Naive thymus-derived CD4-positive, alpha-beta T cell (primary cell): ENCODE data around the gene EPB42. TPM values are rescaled to one million over a fixed set of nuclear protein-coding genes. Genes with fewer than 3 reads are reported as not detected.
A peak's percentile ranks its signal among the peaks of the same experiment; 100 is the strongest.

Experiments
- ATAC-seq: fragments of 150-1000 bp; cut with Tn5 transposase; 2 replicates; pipeline ENCODE4 v1.10.0; 2021; ENCODE audit warnings: mild to moderate bottlenecking, moderate library complexity
- CTCF ChIA-PET: fragments of 350-600 bp; sonication (Branson Sonifier 250); formaldehyde crosslinking; loops from one replicate; lab custom pipeline; 2021; ENCODE audit warnings: antibody characterized with exemption; lab: Charles Lee
- POLR2A ChIA-PET: fragments of 350-600 bp; sonication (Branson Sonifier 250); formaldehyde crosslinking; loops from one replicate; lab custom pipeline; 2021; ENCODE audit warnings: antibody characterized with exemption, inconsistent platforms; lab: Charles Lee
- DNase-seq, 9 donors: peaks; one replicate each; pipeline versions ENCODE4 v3.0.0 to v3.0.0-alpha.2; 2020 to 2022; ENCODE audit warnings: mixed read lengths in 1 of 9
- H3K27ac ChIP-seq: one replicate; pipeline ENCODE4 v1.7.0; 2013; ENCODE audit warnings: mild to moderate bottlenecking, low read depth, low read length, moderate library complexity
- H3K27me3 ChIP-seq, 2 donors: one replicate each; pipeline ENCODE4 v1.7.0; 2013; ENCODE audit warnings: low read length in 2 of 2, mild to moderate bottlenecking in 2 of 2, moderate library complexity in 2 of 2; ENCODE audit not compliant: control insufficient read depth in 2 of 2, insufficient read depth in 2 of 2
- H3K36me3 ChIP-seq, 3 experiments: 1 replicate in 2 of 3; 2 replicates in 1 of 3; pipeline ENCODE4 v1.7.0; 2013; ENCODE audit warnings: low read length in 3 of 3, mild to moderate bottlenecking in 3 of 3, moderate library complexity in 1 of 3; ENCODE audit not compliant: insufficient read depth in 3 of 3, control insufficient read depth in 2 of 3
- H3K4me1 ChIP-seq, 2 donors: one replicate each; pipeline ENCODE4 v1.7.0; 2013; ENCODE audit warnings: low read length in 2 of 2, mild to moderate bottlenecking in 2 of 2, moderate library complexity in 1 of 2; ENCODE audit not compliant: control insufficient read depth in 2 of 2, insufficient read depth in 2 of 2
- H3K4me3 ChIP-seq: 2 replicates; pipeline ENCODE4 v1.7.0; 2013; ENCODE audit warnings: mild to moderate bottlenecking, low read length
- H3K9me3 ChIP-seq, 3 experiments: 1 replicate in 2 of 3; 2 replicates in 1 of 3; pipeline ENCODE4 v1.7.0; 2013; ENCODE audit warnings: low read length in 3 of 3; ENCODE audit not compliant: control insufficient read depth in 2 of 3
- H3K27ac Mint-ChIP-seq, 9 donors: one replicate each; pipeline ENCODE4 v1.8.0; 2020 to 2022; ENCODE audit warnings: mixed read lengths in 9 of 9, mild to moderate bottlenecking in 8 of 9, moderate library complexity in 5 of 9, inconsistent platforms in 2 of 9
- H3K27me3 Mint-ChIP-seq, 5 donors: one replicate each; pipeline ENCODE4 v1.8.0; 2021 to 2022; ENCODE audit warnings: mixed read lengths in 5 of 5, mild to moderate bottlenecking in 1 of 5
- H3K36me3 Mint-ChIP-seq, 5 donors: one replicate each; pipeline ENCODE4 v1.8.0; 2020 to 2022; ENCODE audit warnings: mixed read lengths in 5 of 5, mild to moderate bottlenecking in 3 of 5, inconsistent platforms in 1 of 5
- H3K4me1 Mint-ChIP-seq, 7 donors: one replicate each; pipeline ENCODE4 v1.8.0; 2020 to 2022; ENCODE audit warnings: mixed read lengths in 7 of 7, mild to moderate bottlenecking in 3 of 7, inconsistent platforms in 1 of 7
- H3K4me3 Mint-ChIP-seq, 10 donors: one replicate each; pipeline ENCODE4 v1.8.0; 2020 to 2022; ENCODE audit warnings: mild to moderate bottlenecking in 10 of 10, mixed read lengths in 10 of 10, moderate library complexity in 6 of 10, inconsistent platforms in 2 of 10
- H3K9me3 Mint-ChIP-seq, 11 donors: one replicate each; pipeline ENCODE4 v1.8.0; 2020 to 2022; ENCODE audit warnings: mixed read lengths in 11 of 11, mild to moderate bottlenecking in 4 of 11, inconsistent platforms in 1 of 11, moderate library complexity in 1 of 11
- intact Hi-C, 2 donors: fragments of 100-400 bp; cut with micrococcal nuclease; formaldehyde crosslinking; loops; one replicate each; pipeline ENCODE4 v1.15.1; 2023
- polyA plus RNA-seq, 2 donors: library from polyadenylated mRNA; unstranded; fragments of 300-500 nt; fragmentation: Illumina TruSeq; gene quantifications; one replicate each; pipeline ENCODE4 v1.2.3, GENCODE V29; 2021
- total RNA-seq, 6 experiments: library from RNA in 5 of 6; stranded (reverse) in 5 of 6; gene quantifications; 1 replicate in 5 of 6; 2 replicates in 1 of 6; pipeline ENCODE4 v1.2.3 and lab custom pipeline; 2021 to 2026

The EPB42 gene
- total and polyA plus RNA-seq, 7 experiments from 2014 or later, result not detected

- H3K36me3 ChIP-seq, result no peaks in the 10 kb centered on the region
- H3K27ac ChIP-seq, result no peak overlapping the region
- intact Hi-C loops, result no loop called here
- H3K27ac Mint-ChIP-seq, result no peak overlapping the region
- no peak overlapping the region for H3K4me3 Mint-ChIP-seq
- H3K27me3 Mint-ChIP-seq, result peaks cover 0 to 22% (median 8%) of the 10 kb centered on the region in 5 donors
- no peaks in the 10 kb centered on the region for H3K4me1 ChIP-seq
- H3K9me3 ChIP-seq, result no peaks in the 10 kb centered on the region
- ATAC-seq (no peak), DNase-seq (no peak)
- no peaks in the 10 kb centered on the region for H3K27me3 ChIP-seq
- POLR2A ChIA-PET, result no interaction called here
- no peaks in the 10 kb centered on the region for H3K9me3 Mint-ChIP-seq
- H3K4me1 Mint-ChIP-seq, result peaks cover 0 to 22% (median 0%) of the 10 kb centered on the region in 7 donors
- peaks cover 0 to 1% (median 0%) of the 10 kb centered on the region in 5 donors for H3K36me3 Mint-ChIP-seq
- no peak overlapping the region for H3K4me3 ChIP-seq
- CTCF ChIA-PET, result interaction anchor here (0.6 to 1.4 kb wide), 3 partner anchors 12 to 381 kb away, joined by 3 to 4 read pairs (median 4); no protein-coding TSS in a partner anchor
These were observed 22.3 kb upstream of the EPB42 start for GRCh38 chr15:43243020-43243645.

- Mint-ChIP-seq H3K27me3 (peaks cover 0 to 28% (median 9%) of the 10 kb centered on the region in 5 donors), H3K4me1 (peaks cover 0 to 20% (median 0%) of the 10 kb centered on the region in 7 donors), H3K36me3 (peaks cover 0 to 1% (median 0%) of the 10 kb centered on the region in 5 donors), H3K27ac (no peak overlapping the region), H3K9me3 (no peaks in the 10 kb centered on the region), H3K4me3 (no peak overlapping the region)
- H3K36me3 ChIP-seq, result no peaks in the 10 kb centered on the region
- H3K4me3 ChIP-seq, result no peak overlapping the region
- no peaks in the 10 kb centered on the region for H3K4me1 ChIP-seq
- H3K27me3 ChIP-seq, result no peaks in the 10 kb centered on the region
- no peak overlapping the region for H3K27ac ChIP-seq
- ATAC-seq (no peak), DNase-seq (no peak)
- ChIA-PET POLR2A (no interaction called here), CTCF (interaction anchor here (0.6 to 1.3 kb wide), 2 partner anchors 13 to 381 kb away, joined by 3 to 4 read pairs; no protein-coding TSS in a partner anchor)
- no peaks in the 10 kb centered on the region for H3K9me3 ChIP-seq
- intact Hi-C loops, result no loop called here
These were observed 21.8 kb upstream of the EPB42 start for GRCh38 chr15:43242616-43243015.

GRCh38 chr15:43241100-43241499 is 20.3 kb upstream of the EPB42 start:
- H3K9me3 ChIP-seq, result no peaks in the 10 kb centered on the region
- intact Hi-C loops, result no loop called here
- CTCF ChIA-PET, result no interaction called here
- no peaks in the 10 kb centered on the region for H3K36me3 ChIP-seq
- DNase-seq (no peak), ATAC-seq (no peak)
- H3K4me1 ChIP-seq, result no peaks in the 10 kb centered on the region
- H3K27me3 ChIP-seq, result no peaks in the 10 kb centered on the region
- peaks cover 0 to 25% (median 9%) of the 10 kb centered on the region in 5 donors for H3K27me3 Mint-ChIP-seq
- H3K27ac Mint-ChIP-seq, result no peak overlapping the region
- no peak overlapping the region for H3K27ac ChIP-seq
- H3K4me1 Mint-ChIP-seq, result peaks cover 0 to 20% (median 0%) of the 10 kb centered on the region in 7 donors
- H3K4me3 Mint-ChIP-seq, result no peak overlapping the region
- no peaks in the 10 kb centered on the region for H3K9me3 Mint-ChIP-seq
- H3K4me3 ChIP-seq, result no peak overlapping the region
- POLR2A ChIA-PET, result no interaction called here
- no peaks in the 10 kb centered on the region for H3K36me3 Mint-ChIP-seq

- Histone ChIP-seq H3K4me3 (no peak overlapping the region), H3K27me3 (no peaks in the 10 kb centered on the region), H3K27ac (no peak overlapping the region), H3K9me3 (no peaks in the 10 kb centered on the region), H3K4me1 (no peaks in the 10 kb centered on the region), H3K36me3 (no peaks in the 10 kb centered on the region)
- no peaks in the 10 kb centered on the region for H3K9me3 Mint-ChIP-seq
- no peaks in the 10 kb centered on the region for H3K36me3 Mint-ChIP-seq
- intact Hi-C loops, result no loop called here
- peaks cover 0 to 31% (median 9%) of the 10 kb centered on the region in 5 donors for H3K27me3 Mint-ChIP-seq
- ATAC-seq (peak; percentile 16), DNase-seq (no peak)
- peak overlapping the region in 1 of 10 donors; percentile 24 for H3K4me3 Mint-ChIP-seq
- ChIA-PET POLR2A (no interaction called here), CTCF (no interaction called here)
- H3K4me1 Mint-ChIP-seq, result peaks cover 0 to 20% (median 0%) of the 10 kb centered on the region in 7 donors
- peak overlapping the region in 1 of 9 donors; percentile 43 for H3K27ac Mint-ChIP-seq
These were observed 19.1 kb upstream of the EPB42 start for GRCh38 chr15:43239732-43240491.

- Mint-ChIP-seq H3K36me3 (no peaks in the 10 kb centered on the region), H3K9me3 (no peaks in the 10 kb centered on the region), H3K4me3 (no peak overlapping the region), H3K4me1 (peaks cover 0 to 18% (median 0%) of the 10 kb centered on the region in 7 donors), H3K27me3 (peaks cover 0 to 31% (median 6%) of the 10 kb centered on the region in 5 donors), H3K27ac (peak overlapping the region in 1 of 9 donors; percentile 68)
- no peak overlapping the region for H3K27ac ChIP-seq
- POLR2A ChIA-PET, result no interaction called here
- no peaks in the 10 kb centered on the region for H3K36me3 ChIP-seq
- ATAC-seq (peak; percentile 38), DNase-seq (no peak)
- CTCF ChIA-PET, result no interaction called here
- H3K4me1 ChIP-seq, result no peaks in the 10 kb centered on the region
- no peaks in the 10 kb centered on the region for H3K9me3 ChIP-seq
- intact Hi-C loops, result no loop called here
- H3K27me3 ChIP-seq, result no peaks in the 10 kb centered on the region
- no peak overlapping the region for H3K4me3 ChIP-seq
These were observed 17.9 kb upstream of the EPB42 start for GRCh38 chr15:43238671-43239131.

DNA sequence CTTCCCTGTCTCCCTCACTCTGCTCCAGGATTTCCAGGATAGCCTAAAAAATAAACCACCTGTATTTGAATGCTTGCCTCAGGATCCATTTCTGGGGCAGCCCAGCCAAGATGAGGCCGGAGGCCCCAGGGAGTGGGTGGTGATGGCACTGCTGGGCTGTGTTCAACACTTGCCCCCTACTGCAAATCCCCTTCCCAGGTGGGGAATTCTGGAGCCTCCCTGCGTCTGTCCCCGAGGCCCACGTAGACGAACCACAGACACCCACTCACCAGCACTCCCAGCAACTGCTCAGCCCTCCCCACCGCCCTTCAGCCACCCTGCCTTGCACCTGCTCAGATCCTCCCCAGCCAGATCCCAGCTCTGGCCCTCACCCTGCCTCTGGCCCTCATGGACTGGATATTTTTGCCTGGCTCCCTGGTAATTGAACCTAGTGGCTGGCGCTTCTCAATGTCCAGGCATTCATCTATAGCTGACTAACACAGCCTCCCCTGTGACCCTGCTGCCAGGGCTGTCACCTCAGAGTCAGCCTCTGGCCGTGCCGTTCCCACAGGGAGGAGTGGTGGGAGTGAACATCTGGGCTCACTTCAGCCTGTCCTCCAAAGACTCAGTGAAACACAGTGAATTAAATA is 17.1 kb upstream of the EPB42 start:
- DNase-seq (no peak), ATAC-seq (no peak)
- H3K27me3 ChIP-seq, result no peaks in the 10 kb centered on the region
- Mint-ChIP-seq H3K4me3 (no peak overlapping the region), H3K27ac (no peak overlapping the region), H3K9me3 (no peaks in the 10 kb centered on the region), H3K27me3 (peaks cover 0 to 29% (median 9%) of the 10 kb centered on the region in 5 donors), H3K36me3 (no peaks in the 10 kb centered on the region), H3K4me1 (peaks cover 0 to 23% (median 0%) of the 10 kb centered on the region in 7 donors)
- ChIA-PET CTCF (no interaction called here), POLR2A (no interaction called here)
- no peaks in the 10 kb centered on the region for H3K4me1 ChIP-seq
- no peaks in the 10 kb centered on the region for H3K9me3 ChIP-seq
- no peaks in the 10 kb centered on the region for H3K36me3 ChIP-seq
- intact Hi-C loops, result no loop called here
- no peak overlapping the region for H3K27ac ChIP-seq
- no peak overlapping the region for H3K4me3 ChIP-seq
